K562 (cell line): ENCODE measurements around the gene GLT6D1. TPM values are rescaled to one million over a fixed set of nuclear protein-coding genes. Genes with fewer than 3 reads are reported as not detected.

Experiments used
- BCLAF1 ChIP-seq, 2 experiments: fragments of 450-650 bp in 1 of 2; IDR thresholded peaks; 2 replicates each; pipeline ENCODE4 v1.6.1; 2011 to 2017; ENCODE audit warnings: low read depth in 2 of 2, antibody characterized with exemption in 1 of 2, borderline replicate concordance in 1 of 2, low read length in 1 of 2, mild to moderate bottlenecking in 1 of 2, mixed read lengths in 1 of 2; ENCODE audit not compliant: control insufficient read depth in 1 of 2
- CHD1 ChIP-seq: fragments of 200-600 bp; sonication (generic); IDR thresholded peaks from one replicate; pipeline ENCODE4 v1.6.1; 2012; ENCODE audit warnings: mild to moderate bottlenecking, moderate library complexity, low read length, inconsistent platforms
- CHD7 ChIP-seq: fragments of 200-600 bp; sonication (generic); IDR thresholded peaks from one replicate; pipeline ENCODE4 v1.6.1; 2012; ENCODE audit warnings: mild to moderate bottlenecking, low read depth, low read length, inconsistent platforms
- MIER1 ChIP-seq: fragments of 450-650 bp; IDR thresholded peaks from 2 replicates; pipeline ENCODE4 v1.6.1; 2016; ENCODE audit warnings: antibody characterized with exemption, mild to moderate bottlenecking, low read depth
- polyA plus RNA-seq, 8 experiments: library from polyadenylated mRNA; depleted of rRNA in 4 of 8; stranded (reverse) in 5 of 8; unstranded in 3 of 8; fragments of >200 nt; fragmentation: Nextera tagmentation in 2 of 8; fragmentation: Illumina TruSeq in 1 of 8; extraction: Ambion mirVana in 2 of 8; extraction: Trizol in 1 of 8; gene quantifications; 2 replicates each; pipeline versions ENCODE4 v1.2.1 to v1.2.3, GENCODE V29; 2011 to 2014; ENCODE audit warnings: inconsistent platforms in 1 of 8, missing spikeins in 1 of 8
- total RNA-seq, 7 experiments: library from RNA; depleted of rRNA in 6 of 7; stranded (reverse); fragments of >200 nt in 6 of 7; fragmentation: Illumina TruSeq in 2 of 7; extraction: Trizol in 2 of 7; gene quantifications; 2 replicates each; pipeline versions ENCODE4 v1.2.1 to v1.2.3, GENCODE V29; 2011 to 2021; ENCODE audit warnings: low replicate concordance in 1 of 7

The GLT6D1 gene
- total and polyA plus RNA-seq, 9 of the 15 experiments (the other 6 are each of a cell fraction or from before 2014, with no cell fraction given) = not detected

GRCh38 chr9:135663857-135664256 lies 24.5 kb upstream of the GLT6D1 start (continued):
- TF ChIP-seq CHD7 = no peak
- no peak for TF ChIP-seq BCLAF1 (IDR thresholded peaks at IDR 0.05; ENCODE audit: borderline replicate concordance in 1 of 2, control insufficient read depth in 1 of 2, low read depth in 2 of 2, low read length in 1 of 2)
- TF ChIP-seq MIER1 = no peak
- TF ChIP-seq CHD1 = no peak
